NCI-H2107 (cell line): Measurements from ENCODE around the gene CUEDC1.
"Not testable (repeated sequence)": the region's sequence is repeated elsewhere in the genome, so short reads cannot be mapped to it uniquely, and the experiment has no call there.

Source experiments
- DNase-seq: peaks from one replicate; lab custom pipeline; 2025; lab: John Stamatoyannopoulos, UW

CUEDC1 gene

DNA sequence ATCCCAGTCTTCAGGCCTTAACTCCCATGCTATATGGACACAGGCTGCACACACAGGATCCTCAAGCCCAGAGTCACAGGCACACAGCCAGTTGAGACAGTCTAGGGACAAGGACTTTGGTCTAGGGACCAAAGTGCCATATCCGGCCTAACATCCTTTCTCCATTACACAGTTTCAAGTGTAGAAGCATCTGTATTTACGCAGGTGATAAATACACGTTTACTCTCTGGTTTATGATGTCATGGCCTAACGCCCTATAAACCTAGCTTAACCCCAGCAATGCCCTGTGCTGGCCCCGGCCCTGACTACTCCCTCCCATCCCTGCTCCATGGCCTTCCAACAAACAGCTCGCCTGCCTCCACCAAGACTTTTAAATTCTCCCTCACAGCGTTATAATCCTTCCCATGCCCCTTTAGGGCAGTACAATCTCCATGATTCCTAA lies 17.1 kb downstream of the CUEDC1 start:
- no peak for DNase-seq

DNA sequence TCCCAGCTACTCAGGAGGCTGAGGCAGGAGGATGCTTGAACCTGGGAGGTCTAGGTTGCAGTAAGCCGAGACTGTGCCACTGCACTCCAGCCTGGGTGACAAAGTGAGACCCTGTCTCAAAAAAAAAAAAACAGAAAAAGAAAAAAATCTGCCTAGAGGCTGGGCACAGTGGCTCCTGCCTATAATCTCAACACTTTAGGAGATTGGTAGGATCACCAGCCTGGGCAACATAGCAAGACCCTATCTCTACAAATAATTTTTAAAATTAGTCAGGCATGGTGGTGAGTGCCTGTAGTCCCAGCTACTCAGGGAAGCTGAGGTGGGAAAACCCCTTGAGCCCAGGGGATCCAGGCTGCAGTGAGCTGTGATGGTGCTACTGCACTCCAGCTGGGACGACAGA lies 17.7 kb downstream of the CUEDC1 start:
- no peak for DNase-seq

DNA sequence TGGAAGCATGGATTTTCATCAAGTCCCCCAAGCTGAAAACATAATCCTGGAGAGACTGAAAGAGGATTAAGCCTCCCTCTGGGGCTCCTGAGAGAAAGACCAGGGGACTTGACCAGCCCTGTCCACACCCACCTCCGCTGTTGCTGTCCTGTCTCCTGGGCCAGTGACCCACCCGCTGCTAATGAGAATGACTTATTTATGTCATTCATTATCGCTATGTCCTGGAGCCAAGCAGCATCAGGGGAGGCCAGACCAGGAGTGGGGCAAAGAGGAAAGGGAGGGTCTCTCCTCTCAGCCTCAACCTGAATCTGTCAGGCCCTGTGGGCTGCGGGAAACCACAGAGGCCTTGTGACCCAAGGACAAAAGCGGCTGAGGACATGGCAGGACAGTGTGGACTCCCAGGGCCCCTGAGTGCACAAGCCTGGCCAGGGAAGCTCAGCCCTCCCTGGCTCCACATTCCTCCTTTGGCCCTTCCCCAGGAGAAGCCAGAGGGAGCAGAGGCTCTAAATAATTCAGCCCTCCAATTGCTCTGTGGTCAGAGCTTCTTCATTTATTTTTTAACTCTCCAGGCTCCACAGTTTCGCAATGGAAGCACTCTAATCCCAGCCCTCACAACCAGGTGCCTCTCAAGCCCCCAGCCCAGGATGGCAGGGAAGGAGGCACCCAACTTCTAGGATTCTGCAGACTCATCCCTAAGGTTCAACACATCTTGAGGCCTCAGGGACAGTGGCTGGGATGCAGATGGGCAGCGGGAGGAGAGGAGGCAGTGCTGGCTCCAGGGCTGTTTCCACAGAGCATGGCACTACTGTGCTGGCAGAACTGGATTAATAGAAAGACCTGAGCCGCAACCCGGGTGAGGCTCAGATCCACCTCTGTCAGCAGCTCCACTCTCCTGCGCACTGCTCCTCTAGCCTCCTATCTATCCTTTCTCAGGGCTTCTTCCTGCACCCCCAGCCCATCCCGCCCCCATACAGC lies 19.1 kb downstream of the CUEDC1 start:
- no peak for DNase-seq

DNA sequence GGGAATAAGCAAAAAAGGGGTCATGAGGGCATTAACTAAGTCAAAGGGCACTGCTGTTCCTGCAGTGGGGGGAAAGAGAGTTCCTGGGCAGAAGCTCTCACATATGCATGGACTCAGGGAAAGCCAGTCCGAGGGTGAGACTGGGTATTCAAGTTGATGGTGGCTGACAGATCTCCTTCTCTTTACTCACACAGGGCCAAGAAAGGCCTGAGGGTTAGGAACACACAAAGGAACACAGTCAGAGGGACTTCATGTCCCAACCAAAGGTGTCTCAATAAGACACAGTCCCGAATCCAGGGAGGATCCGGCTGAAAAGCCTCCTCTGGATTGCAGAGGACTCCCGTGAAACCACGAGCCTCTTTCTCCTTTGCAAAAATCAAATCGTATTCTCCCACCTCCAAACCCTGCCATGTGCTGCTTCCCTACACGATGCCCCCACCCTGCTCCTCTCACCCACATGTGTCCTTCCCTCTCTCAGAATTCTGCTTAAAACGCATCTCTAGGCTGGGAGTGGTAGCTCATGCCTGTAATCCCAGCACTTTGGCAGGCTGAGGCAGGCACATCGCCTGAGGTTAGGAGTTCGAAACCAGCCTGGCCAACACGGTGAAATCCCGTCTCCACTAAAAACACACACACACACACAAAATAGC lies 23.6 kb downstream of the CUEDC1 start:
- no peak for DNase-seq

DNA sequence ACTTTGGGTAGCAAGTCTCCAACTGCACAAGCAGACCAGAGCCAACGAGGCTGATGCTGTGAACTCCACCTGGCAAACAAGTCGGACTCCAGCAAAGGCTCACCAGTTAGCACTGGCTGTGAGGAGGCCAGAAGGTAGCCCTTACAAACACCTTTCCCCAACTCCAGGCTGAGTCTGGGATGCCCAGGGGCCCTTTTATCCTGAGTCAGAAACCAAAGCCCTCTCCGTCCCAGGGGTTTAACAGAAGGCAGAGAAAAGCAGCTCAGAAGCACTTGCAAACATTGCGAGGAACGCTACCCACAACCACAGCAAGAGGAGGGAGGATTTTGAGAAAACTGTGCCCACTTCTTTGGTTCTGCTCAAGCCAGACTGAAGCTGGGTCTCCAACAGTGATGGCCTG lies 25.0 kb downstream of the CUEDC1 start:
- DNase-seq: no peak

DNA sequence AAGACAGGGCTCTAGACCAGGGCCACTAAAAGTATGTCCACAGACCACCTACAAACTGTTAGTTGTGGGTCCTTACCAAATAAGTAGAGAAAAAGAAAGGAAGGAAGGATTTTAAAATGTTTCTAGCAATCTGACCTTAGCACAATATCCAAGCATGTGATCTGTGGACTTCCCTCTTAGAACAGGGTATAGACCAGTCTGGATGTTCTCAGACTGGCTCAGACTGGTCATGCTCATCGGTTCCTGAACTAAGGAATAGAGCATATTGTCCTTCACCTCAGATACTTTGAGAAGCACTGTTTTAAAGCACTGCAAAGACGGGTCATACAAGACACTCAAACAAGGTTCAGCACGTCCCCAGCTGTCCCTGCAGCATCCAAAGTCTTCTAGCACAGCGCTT lies 25.8 kb downstream of the CUEDC1 start:
- no peak for DNase-seq

DNA sequence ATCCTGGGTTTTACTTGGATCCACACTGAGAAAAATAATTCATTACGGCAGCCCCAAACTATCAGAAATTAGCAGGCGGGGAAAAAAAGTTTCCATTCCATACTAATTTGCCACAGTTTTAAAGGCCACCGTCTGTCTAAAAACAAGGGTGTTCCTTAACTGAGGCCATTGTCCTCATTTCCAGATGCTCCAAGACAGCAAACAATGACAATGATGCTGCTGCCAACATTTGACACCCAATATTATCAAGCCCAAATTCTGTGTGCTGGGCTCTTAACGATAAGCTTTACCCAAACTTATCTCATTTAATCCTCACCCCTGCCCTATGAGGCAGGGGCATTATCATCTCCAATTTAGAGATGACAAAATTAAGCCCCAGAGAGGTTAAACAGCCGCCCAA lies 26.3 kb downstream of the CUEDC1 start:
- no peak for DNase-seq

DNA sequence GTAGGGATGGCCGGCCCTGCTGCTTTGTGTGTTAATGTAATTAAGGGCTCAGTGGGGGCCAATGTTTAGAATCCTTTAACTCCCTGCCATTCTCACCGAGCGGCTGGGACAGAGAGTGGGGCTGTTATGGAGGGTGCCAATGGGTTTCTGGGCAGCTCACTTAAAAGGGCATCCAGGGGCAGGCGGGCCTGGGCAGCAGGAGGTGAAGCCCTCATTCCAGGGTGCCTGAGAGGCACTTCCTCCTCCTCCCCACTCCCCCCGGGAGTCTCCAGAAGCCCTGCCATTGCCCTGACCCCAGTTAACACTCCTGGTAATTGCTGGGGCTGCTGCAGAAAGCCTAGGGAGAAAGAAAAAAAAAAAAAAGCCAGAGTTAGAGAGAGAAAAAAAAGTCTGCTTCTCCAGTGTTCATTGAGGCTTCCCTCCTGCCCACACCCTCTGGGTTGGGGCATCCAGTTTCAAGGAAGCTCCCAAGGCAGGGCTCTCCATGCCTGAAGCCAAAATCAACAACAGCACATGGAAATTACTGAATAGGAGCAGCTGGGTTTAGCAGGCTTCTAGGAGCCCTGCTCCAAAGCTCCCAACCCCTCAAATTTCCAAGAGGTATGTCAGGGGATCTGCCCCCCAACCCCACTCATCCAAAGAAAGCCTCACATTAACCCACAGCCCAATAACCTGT lies 28.0 kb downstream of the CUEDC1 start:
- peak; percentile 56 for DNase-seq

DNA sequence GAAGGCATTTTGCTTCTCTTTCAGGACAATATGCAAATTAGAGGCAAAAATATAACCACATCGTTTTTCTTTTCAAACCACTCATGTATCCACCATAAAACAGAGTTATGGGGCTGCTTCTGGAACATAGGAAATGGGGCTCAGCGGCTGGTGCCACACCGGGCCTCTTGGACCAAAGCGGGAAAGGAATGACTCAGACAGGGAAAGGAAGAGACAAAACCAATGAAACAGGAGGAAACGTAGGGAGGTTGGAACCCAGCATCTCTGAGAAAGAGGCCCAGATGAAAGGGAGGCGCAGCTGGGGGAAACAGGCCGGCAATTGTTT lies 28.5 kb downstream of the CUEDC1 start:
- no peak for DNase-seq

DNA sequence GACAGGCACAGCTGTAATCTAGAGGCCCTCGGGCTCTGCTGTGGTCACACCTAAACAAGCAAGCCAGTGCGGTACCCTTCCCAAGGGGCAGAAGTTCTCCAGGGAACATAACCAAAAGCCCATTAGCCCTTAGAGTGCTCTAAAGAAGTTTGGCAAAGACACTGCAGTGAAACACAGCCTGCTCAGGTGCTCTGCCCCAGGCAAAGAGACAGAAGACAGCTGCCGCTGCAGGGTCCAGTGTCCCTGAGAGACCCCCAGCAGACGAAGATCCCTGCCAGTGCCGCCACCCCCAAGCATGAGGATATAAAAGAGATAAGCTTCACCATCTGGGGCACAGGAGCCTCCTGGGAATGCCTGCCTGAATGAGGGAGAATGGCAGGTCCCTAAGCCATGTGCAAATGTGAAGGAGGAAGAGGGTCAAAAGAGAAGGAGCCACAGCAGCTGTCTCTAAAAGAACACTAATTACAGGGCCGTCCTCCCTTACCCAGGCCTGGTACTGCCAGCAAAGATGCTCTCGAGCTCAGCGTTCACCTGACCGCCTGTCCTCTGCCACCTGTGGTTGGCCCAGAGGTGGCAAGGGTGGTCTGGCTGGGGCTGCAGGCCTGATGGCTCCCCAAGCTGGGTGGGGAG lies 29.7 kb downstream of the CUEDC1 start:
- peak; percentile 54 for DNase-seq

DNA sequence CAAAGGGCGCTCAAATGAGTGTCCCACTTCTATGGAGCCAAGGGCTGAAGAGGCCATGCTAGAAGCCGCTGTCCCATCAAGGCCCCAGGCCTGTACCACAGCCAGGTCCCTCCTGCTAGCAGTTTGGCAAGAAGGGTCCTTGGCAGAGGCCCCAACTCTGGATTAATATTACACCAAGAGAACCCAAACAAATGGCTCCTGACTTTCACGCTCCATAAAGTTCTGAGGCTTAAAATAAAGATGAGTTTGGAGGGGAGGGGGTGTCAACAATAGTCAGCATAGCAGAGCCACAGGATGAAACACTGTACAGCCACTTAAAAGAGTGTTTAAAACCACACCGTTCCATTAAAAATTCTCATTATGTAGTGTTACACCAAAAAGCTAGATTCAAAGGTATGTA lies 30.5 kb downstream of the CUEDC1 start:
- DNase-seq: no peak

DNA sequence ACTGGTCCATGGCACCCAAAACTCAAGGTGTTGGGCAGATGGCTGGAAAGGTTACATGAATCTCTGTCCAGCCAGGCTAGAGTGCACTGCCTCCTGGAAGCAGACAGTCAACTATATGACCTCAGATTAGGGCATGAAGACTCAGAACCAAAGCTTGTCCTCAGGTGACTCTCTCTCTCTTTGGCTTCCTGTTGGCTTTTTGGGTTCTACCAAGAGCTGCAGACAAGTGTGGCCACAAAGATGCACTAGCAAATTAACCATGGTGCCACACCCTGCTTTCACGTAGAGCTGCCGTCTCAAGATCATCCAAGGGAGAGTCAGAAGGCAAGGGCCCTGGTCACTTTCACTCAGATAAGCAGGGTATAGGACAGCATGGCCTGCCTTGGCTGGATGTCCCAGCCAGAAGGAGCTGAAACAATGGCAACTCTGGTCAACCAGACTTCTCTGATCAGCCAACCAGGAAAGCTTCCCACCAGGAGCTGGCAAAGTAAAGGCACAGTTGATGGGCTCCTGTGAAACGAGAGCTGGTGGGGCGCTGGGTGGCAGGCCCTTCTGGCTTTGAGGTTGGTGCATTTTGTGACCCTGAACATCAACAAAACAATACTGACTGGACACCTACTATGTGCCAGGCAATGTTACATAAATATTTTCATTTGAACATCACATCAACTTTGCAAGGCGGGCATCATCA lies 31.9 kb downstream of the CUEDC1 start:
- DNase-seq: no peak

DNA sequence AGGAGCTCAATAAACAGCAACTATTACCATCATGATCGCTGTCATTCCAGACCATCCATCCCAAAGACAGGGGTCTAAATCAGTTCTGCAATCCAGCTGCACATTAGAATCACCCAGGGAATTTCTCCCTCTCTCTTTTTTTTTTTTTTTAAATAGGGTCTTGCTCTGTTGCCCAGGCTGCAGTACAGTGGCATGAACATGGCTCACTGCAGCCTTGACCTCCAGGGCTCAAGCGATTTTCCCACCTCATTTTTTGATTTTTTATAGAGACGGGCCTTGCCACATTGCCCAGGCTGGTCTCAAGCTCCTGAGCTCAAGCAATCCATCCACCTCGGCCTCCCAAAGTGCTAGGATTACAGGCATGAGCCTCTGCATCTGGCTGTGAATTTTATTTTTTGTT lies 32.5 kb downstream of the CUEDC1 start:
- not testable (repeated sequence) for DNase-seq

DNA sequence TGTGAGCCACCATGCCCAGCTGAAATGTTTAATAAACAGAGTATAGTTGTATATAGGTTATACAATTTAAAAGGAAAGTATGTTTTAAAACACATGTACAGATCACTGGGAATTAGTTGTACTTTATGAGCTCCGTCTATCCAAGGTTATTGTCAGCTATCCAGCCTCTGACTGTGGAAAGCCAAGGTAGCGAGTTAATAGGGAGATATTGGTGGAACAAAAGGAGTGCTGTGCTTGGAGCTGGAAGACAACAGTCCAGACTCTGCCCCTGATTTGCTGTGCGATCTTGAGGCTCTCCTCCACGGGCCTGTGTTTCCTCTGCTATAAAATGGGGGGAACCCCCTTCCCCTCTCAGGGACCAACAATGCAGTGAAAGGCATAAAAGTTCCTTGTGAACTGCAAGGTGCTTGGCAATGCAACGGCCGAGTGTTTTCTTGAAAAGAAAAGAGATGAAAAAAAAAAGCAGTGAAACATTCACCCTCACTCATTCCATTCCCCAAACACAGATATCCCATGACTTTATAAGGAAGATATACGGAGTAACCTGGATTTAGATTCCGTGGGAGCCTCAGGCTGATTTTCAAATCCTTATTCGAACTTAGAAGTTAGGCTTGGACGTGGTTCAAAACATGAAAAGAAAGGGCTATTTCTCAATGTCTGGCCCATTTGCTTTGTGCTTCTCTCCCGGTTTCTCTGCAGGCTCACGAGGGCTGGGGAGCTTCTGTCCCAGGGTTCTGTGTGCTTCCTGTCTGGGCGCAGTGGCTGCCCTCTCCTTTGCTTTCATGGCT lies 34.1 kb downstream of the CUEDC1 start:
- no peak for DNase-seq

DNA sequence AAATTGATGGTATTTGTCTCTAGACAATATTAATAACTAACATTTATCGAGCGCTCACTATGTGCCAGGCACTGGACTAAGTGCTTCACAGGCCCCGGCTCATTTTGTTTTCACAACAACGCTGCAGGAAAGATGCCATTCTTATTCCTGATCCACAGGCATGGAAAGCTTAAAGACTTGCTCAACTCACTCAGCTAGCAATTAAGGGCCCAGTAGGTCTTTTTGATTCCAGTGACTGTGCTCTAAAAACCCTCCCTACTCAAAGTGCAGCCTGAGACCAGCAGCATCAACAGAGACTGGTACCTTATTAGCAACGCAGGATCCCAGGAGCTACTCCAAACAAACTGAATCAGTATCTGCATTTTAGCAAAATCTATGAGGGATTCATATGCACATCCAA lies 35.3 kb downstream of the CUEDC1 start:
- DNase-seq: no peak

DNA sequence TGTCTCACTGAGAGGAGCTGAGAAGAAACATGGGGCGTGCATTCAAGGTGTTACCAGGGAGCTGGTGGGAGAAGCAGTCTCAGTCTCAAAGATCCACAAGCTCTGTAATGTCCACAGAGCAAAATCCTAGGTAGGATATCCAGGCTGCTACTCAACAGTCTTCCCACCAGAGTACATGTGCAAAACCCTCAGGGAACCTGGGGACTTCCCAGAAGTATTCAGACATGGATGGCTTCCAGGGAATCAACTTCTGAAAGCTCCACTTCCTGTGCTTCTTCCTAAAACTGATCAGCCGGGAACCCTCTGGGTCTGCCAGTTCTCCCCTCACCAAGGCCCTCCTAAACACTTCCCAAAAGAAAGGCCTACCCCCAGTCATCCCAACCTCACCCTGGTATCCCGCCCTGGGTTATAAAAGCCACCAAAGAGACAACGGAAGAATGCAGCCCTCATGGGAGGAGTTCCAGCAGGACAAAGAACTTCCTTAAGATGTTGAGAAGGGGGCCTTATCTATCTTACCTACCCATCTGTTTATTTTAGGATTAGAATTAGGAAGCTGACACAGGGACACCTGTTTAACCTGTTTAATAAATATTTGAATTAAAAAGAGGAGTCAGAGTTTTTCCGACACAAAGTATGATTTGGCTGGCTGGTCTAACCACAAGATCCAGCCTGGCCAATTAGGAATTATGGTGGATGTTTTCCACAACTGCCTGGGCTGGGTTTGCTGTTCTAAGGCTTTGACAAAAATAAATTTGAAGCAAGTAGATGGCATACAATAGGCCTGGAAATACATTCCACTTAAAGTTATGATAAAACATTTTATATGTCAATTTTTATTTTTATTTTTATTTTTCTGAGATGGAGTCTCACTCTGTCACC lies 37.0 kb downstream of the CUEDC1 start:
- no peak for DNase-seq

DNA sequence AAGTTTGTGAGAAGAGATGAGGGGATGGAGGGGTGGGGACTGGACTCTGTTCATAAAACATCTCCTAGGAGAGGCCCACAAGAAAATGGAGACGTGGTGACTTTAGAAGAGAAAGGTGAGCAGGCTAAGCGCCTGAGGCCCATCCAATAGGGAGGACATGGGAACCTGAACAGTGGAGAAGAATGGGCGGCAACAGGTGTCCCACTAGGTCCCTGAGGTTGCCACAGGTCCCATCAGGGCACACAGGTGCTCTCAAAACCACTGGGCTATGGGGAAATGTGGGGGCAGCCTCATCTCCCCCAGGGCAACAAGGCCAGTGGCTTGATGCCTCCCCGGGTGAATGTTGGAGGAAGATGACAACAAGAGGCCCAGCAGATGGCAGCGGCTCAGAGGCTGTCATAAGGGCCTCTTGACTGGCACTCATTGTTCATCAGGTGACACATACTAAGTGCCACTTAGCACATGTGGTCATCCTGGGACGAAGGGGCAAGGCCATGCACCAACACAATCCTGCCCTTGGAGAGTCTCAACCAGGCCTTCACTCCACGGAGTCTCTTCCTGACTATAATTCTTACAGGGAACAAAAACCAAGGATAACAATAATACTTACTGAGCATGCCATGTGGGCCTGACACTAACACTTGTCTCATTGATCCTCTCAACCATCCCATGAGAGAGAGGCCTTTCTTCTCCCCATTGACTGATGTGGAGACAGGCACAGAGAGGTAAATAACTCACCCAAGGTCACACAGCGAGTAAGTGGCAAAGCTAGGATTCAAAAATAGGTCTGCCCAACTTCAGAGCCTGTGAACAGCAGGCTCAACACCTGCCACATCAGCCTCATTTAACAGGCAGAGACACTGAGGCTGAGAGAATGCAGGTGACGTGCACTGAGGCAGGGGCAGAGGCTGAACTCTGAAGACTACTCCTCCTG lies 38.0 kb downstream of the CUEDC1 start:
- no peak for DNase-seq

DNA sequence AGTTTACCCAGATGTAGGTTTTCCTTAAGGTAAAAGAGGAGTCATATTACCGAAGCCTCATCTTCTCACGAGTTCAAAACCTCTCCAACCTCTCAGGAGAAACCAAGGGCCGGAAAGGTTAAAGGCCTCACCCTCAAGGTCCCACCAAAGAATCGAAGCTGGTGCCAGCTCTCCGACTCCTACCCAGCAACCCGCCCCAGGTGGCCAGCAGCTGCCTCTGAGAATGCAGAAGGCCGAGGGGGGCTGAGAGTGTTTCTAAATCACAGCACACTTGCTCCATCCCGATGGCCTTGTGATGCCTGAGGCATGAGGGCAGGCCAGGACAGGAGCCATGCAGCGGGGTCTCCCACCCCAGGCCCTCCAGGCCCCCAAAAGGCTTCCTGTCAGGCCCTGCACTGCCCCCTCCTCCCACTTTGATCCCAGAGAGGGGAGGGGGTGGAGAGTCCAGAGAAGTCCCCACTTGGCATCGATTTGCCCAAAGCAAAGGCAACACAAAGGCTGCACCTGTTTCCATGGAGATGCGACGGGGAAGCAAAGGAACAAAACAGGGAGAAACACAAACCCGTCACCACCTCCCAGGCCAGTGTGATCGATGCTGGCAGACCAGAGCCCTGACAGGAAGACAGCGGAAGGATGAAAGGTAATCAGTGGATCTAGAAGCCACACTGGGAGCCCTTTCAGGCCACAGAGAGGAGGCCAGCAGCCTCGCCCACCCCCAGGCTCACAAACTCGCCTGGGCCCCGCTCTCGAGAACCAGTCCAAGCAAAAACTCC lies 39.0 kb downstream of the CUEDC1 start:
- DNase-seq: no peak
